ENCODE results near the gene INSRR.
A peak's percentile ranks its signal among the peaks of the same experiment; 100 is the strongest.

INSRR gene

DNA sequence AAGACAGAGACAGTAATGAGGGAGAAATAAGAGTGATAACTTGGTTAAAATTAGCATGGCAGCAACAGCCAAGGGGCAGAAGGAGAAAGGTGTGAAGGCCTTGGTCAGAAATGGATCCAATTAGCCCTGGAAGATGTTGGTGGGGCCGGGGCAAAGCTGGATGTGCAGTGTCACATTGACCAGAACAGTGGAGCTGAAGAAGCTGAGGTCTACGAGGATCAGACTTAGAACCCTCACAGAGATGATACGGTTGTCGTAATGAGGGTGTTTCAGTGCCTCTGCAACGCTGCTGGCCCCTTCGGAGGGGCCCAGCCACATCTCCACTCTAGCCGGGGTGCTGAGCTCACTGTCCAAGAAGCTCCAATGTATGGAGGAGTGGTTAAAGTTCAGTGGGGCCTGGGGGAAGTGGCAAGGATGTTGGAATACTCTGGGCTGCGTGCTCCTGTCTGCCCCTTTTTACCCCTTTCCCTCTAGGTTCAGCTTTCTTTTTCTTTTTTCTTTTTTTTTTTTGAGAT lies 56.4 kb downstream of the INSRR start:
- H3K9me3 ChIP-seq (ENCODE audit: control extremely low read depth in 1 of 5, control insufficient read depth in 4 of 5, insufficient read depth in 2 of 5, low read depth in 1 of 5, low read length in 4 of 5): no peaks in the 10 kb centered on the region
- WGBS (ENCODE audit: insufficient coverage): 96% methylated on average over 6 of the region's 8 CpGs
- H3K36me3 ChIP-seq (ENCODE audit: control insufficient read depth in 4 of 4, insufficient read depth in 4 of 4, low read length in 3 of 4): peaks cover 13 to 48% (median 29%) of the 10 kb centered on the region in 4 experiments
- H3K27ac ChIP-seq (ENCODE audit: insufficient read depth in 1 of 2, low read depth in 1 of 2, low read length in 2 of 2, poor library complexity in 1 of 2, severe bottlenecking in 2 of 2): no peak overlapping the region
- peaks cover 0 to 23% (median 13%) of the 10 kb centered on the region in 4 experiments for H3K4me1 ChIP-seq (ENCODE audit: control extremely low read depth in 1 of 4, control insufficient read depth in 4 of 4, insufficient read depth in 4 of 4, low read length in 3 of 4)
- ChIA-PET CTCF (interaction anchor here (0.6 to 21.9 kb wide), 10 partner anchors 12 to 176 kb away, joined by 3 to 282 read pairs (median 6); partner anchors contain the start of genes INSRR, NTRK1 and SH2D2A), POLR2A (no interaction called here)
- DNase-seq: no peak
- H3K4me3 ChIP-seq (ENCODE audit: control insufficient read depth in 1 of 7, extremely low read depth in 1 of 7, insufficient read depth in 4 of 7, low read depth in 2 of 7, low read length in 6 of 7): no peak overlapping the region
- no peaks in the 10 kb centered on the region for H3K27me3 ChIP-seq (replicated peaks in 2 of 5; ENCODE audit: control insufficient read depth in 4 of 5, insufficient read depth in 5 of 5, low read length in 4 of 5)

DNA sequence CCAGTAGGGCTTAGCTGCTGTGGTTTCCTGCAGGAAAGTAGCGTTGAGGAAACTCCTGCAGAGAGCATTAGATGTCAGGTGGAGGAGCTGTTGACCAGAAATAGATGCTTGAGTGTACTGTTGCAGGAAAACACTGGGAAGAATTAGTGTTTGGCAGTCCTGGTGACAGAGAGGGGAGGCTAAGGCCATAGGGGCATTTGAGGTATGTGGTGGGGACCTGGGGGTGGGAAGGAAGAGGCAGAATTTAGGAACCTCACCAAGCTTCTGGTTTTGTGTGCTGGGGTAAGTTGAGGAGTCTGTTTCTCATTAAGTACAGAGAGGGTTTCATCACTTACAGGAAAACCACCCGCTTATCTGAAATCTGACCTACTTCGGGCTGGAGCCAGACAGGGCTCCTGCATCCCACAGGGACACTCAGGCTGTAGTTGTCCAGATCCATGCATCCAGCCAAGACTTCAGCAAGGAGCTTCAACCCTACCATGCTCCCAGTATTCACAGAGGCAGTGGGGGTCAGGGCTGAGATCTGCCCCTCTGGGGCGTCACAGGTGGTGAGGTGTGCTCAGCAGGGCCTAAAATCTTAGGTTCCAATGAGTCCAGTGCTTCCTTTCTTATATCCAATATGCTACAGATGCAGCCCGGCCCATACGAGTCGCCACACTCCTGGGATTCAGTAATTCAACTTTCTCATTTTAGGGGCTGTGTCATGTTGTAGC lies 57.4 kb downstream of the INSRR start:
- WGBS (ENCODE audit: insufficient coverage): 41% methylated on average over 4 of the region's 7 CpGs
- Histone ChIP-seq H3K4me1 (ENCODE audit: control extremely low read depth in 1 of 4, control insufficient read depth in 4 of 4, insufficient read depth in 4 of 4, low read length in 3 of 4) (peaks cover 0 to 23% (median 13%) of the 10 kb centered on the region in 4 experiments), H3K27ac (ENCODE audit: insufficient read depth in 1 of 2, low read depth in 1 of 2, low read length in 2 of 2, poor library complexity in 1 of 2, severe bottlenecking in 2 of 2) (no peak overlapping the region), H3K9me3 (ENCODE audit: control extremely low read depth in 1 of 5, control insufficient read depth in 4 of 5, insufficient read depth in 2 of 5, low read depth in 1 of 5, low read length in 4 of 5) (no peaks in the 10 kb centered on the region), H3K27me3 (replicated peaks in 2 of 5; ENCODE audit: control insufficient read depth in 4 of 5, insufficient read depth in 5 of 5, low read length in 4 of 5) (no peaks in the 10 kb centered on the region), H3K4me3 (ENCODE audit: control insufficient read depth in 1 of 7, extremely low read depth in 1 of 7, insufficient read depth in 4 of 7, low read depth in 2 of 7, low read length in 6 of 7) (no peak overlapping the region), H3K36me3 (ENCODE audit: control insufficient read depth in 4 of 4, insufficient read depth in 4 of 4, low read length in 3 of 4) (peaks cover 10 to 54% (median 32%) of the 10 kb centered on the region in 4 experiments)
- CTCF ChIA-PET: interaction anchor here (0.6 to 21.9 kb wide), 11 partner anchors 11 to 99 kb away, joined by 3 to 282 read pairs (median 9); partner anchors contain the start of genes INSRR, NTRK1 and SH2D2A
- no peak for DNase-seq
- POLR2A ChIA-PET: interaction anchor here (1.0 kb wide), 1 partner anchor 13 kb away, joined by 3 read pairs; no protein-coding TSS in a partner anchor

DNA sequence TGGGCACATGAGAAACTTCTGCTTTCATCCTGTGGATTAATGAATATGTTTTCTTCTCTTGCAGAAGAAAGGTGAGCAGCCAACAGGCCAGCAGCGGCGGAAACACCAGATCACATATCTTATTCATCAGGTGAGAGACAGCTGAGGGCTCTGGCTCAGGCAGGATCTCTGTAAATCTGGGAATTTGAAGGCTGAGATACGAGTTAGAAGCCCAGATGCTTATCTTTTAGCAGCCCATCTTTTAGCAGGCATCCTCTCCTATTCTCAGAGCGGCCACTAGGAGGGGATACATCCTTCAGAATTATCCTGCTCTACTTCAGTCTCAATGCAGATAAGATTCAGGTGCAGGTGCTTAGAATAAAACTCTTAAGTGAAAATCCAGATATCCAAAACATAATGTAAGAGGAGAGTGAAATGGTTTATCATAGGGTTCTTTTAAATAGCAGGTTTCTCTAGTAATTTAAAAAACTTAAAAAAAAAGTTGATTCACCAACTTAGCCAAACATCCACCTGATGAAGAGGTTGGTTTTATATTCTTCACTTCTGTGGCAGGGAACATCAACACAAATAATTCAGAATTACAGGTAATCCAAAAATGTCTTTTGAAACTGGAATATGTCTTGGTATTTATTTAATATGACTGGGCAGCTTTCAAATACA lies 61.6 kb downstream of the INSRR start:
- no peaks in the 10 kb centered on the region for H3K9me3 ChIP-seq (ENCODE audit: control extremely low read depth in 1 of 5, control insufficient read depth in 4 of 5, insufficient read depth in 2 of 5, low read depth in 1 of 5, low read length in 4 of 5)
- H3K36me3 ChIP-seq (ENCODE audit: control insufficient read depth in 4 of 4, insufficient read depth in 4 of 4, low read length in 3 of 4): peaks cover 35 to 89% (median 64%) of the 10 kb centered on the region in 4 experiments
- H3K27ac ChIP-seq (ENCODE audit: insufficient read depth in 1 of 2, low read depth in 1 of 2, low read length in 2 of 2, poor library complexity in 1 of 2, severe bottlenecking in 2 of 2): no peak overlapping the region
- H3K4me1 ChIP-seq (ENCODE audit: control extremely low read depth in 1 of 4, control insufficient read depth in 4 of 4, insufficient read depth in 4 of 4, low read length in 3 of 4): peaks cover 0 to 7% (median 5%) of the 10 kb centered on the region in 4 experiments
- H3K27me3 ChIP-seq (replicated peaks in 2 of 5; ENCODE audit: control insufficient read depth in 4 of 5, insufficient read depth in 5 of 5, low read length in 4 of 5): no peaks in the 10 kb centered on the region
- DNase-seq: peak; percentile 68 to 77 (median 76)
- WGBS (ENCODE audit: insufficient coverage): 0% methylated on average over 1 of the region's 4 CpGs
- CTCF ChIA-PET: interaction anchor here (0.8 to 21.9 kb wide), 27 partner anchors 8 to 134 kb away, joined by 3 to 282 read pairs (median 4); partner anchors contain the start of genes INSRR, ISG20L2, METTL25B and NTRK1
- POLR2A ChIA-PET: interaction anchor here (1.1 kb wide), 1 partner anchor 101 kb away, joined by 7 read pairs; no protein-coding TSS in a partner anchor
- no peak overlapping the region for H3K4me3 ChIP-seq (ENCODE audit: control insufficient read depth in 1 of 7, extremely low read depth in 1 of 7, insufficient read depth in 4 of 7, low read depth in 2 of 7, low read length in 6 of 7)

DNA sequence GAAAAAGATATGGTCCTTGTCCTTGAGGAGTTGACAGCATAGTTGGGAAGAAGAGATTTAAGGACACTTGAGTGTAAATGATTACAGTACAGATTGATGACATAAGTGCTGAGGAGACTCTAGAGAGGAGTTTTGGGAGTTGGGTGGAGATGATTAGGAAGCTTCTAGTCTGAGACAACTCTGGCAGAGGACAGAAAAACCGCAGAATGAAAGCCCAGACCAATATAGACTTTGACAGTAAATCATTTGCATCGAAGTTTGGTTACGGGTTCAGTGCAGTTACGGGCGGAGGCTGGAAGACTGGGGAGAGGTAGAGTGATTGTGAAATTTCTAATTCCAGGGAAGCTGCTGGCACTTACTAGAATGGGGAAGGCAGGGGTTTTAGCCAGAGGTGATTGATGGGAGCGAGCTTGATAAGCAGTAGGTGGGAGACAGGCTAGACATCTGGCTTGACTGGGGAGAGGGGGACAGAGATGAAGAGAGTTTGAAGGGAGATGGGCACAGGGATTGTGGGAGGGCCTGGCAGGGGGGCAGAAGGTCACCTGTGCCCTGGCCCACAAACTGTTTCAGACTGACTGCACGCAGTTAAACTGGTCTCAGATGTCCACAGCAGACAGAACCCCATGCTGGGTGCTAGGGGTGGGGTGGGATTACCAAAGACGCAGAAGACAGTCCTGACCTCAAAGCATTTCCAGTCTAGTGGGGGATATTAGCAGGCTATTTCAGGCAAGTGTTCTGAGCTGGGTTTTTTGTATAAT lies 62.4 kb downstream of the INSRR start:
- DNase-seq: no peak
- H3K27ac ChIP-seq (ENCODE audit: insufficient read depth in 1 of 2, low read depth in 1 of 2, low read length in 2 of 2, poor library complexity in 1 of 2, severe bottlenecking in 2 of 2): no peak overlapping the region
- H3K4me1 ChIP-seq (ENCODE audit: control extremely low read depth in 1 of 4, control insufficient read depth in 4 of 4, insufficient read depth in 4 of 4, low read length in 3 of 4): peaks cover 0 to 5% (median 3%) of the 10 kb centered on the region in 4 experiments
- H3K36me3 ChIP-seq (ENCODE audit: control insufficient read depth in 4 of 4, insufficient read depth in 4 of 4, low read length in 3 of 4): peaks cover 37 to 92% (median 68%) of the 10 kb centered on the region in 4 experiments
- WGBS (ENCODE audit: insufficient coverage): 95% methylated on average over 6 of the region's 8 CpGs
- no peaks in the 10 kb centered on the region for H3K9me3 ChIP-seq (ENCODE audit: control extremely low read depth in 1 of 5, control insufficient read depth in 4 of 5, insufficient read depth in 2 of 5, low read depth in 1 of 5, low read length in 4 of 5)
- ChIA-PET CTCF (interaction anchor here (0.7 to 21.9 kb wide), 22 partner anchors 9 to 134 kb away, joined by 3 to 282 read pairs (median 4); partner anchors contain the start of genes INSRR, ISG20L2, METTL25B and NTRK1), POLR2A (no interaction called here)
- no peaks in the 10 kb centered on the region for H3K27me3 ChIP-seq (replicated peaks in 2 of 5; ENCODE audit: control insufficient read depth in 4 of 5, insufficient read depth in 5 of 5, low read length in 4 of 5)
- no peak overlapping the region for H3K4me3 ChIP-seq (ENCODE audit: control insufficient read depth in 1 of 7, extremely low read depth in 1 of 7, insufficient read depth in 4 of 7, low read depth in 2 of 7, low read length in 6 of 7)

DNA sequence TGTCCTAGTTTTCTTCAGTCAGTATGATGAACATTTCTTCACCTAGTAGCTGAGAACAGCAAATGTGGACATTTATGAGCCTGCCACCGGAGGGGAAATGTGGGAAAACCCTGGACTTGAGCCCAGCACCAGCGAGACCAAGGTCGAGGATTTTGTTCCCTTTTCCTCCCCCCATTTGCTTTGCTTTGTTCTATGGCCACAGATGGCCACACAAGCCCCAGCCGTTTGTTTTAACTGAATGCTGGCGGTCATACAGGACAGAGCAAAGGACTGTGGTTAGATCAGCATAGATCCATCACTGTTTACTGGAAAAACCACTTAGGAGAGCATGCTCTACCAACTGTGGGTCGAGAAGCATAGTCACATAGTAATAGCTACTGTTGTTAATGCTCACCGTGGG lies 63.1 kb downstream of the INSRR start:
- no peak overlapping the region for H3K4me3 ChIP-seq (ENCODE audit: control insufficient read depth in 1 of 7, extremely low read depth in 1 of 7, insufficient read depth in 4 of 7, low read depth in 2 of 7, low read length in 6 of 7)
- no peaks in the 10 kb centered on the region for H3K27me3 ChIP-seq (replicated peaks in 2 of 5; ENCODE audit: control insufficient read depth in 4 of 5, insufficient read depth in 5 of 5, low read length in 4 of 5)
- peaks cover 38 to 92% (median 71%) of the 10 kb centered on the region in 4 experiments for H3K36me3 ChIP-seq (ENCODE audit: control insufficient read depth in 4 of 4, insufficient read depth in 4 of 4, low read length in 3 of 4)
- ChIA-PET CTCF (interaction anchor here (0.7 to 21.9 kb wide), 13 partner anchors 10 to 91 kb away, joined by 3 to 282 read pairs (median 5); partner anchors contain the start of genes INSRR, ISG20L2, METTL25B and NTRK1), POLR2A (no interaction called here)
- no peaks in the 10 kb centered on the region for H3K4me1 ChIP-seq (ENCODE audit: control extremely low read depth in 1 of 4, control insufficient read depth in 4 of 4, insufficient read depth in 4 of 4, low read length in 3 of 4)
- no peak for DNase-seq
- 82% methylated on average over 5 of the region's 7 CpGs for WGBS (ENCODE audit: insufficient coverage)
- no peaks in the 10 kb centered on the region for H3K9me3 ChIP-seq (ENCODE audit: control extremely low read depth in 1 of 5, control insufficient read depth in 4 of 5, insufficient read depth in 2 of 5, low read depth in 1 of 5, low read length in 4 of 5)
- H3K27ac ChIP-seq (ENCODE audit: insufficient read depth in 1 of 2, low read depth in 1 of 2, low read length in 2 of 2, poor library complexity in 1 of 2, severe bottlenecking in 2 of 2): no peak overlapping the region

DNA sequence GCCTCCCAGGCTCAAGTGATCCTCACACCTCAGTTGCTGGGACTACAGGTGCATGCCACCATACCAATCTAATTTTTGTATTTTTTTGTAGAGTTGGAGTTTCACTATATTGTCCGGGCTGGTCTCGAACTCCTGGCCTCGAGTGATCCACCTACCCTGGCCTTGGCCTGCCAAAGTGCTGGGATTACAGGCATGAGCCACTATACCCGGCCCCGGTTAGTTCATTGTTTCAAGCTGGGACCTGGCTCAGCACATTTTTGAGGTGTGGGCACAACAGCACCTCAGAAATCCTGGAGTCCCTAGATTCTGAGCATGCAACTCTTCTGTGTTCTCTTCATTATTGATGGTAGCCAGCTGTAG lies 63.6 kb downstream of the INSRR start:
- ChIA-PET CTCF (interaction anchor here (1.0 to 21.9 kb wide), 9 partner anchors 10 to 91 kb away, joined by 3 to 282 read pairs (median 12); partner anchors contain the start of genes INSRR, ISG20L2, METTL25B and NTRK1), POLR2A (no interaction called here)
- H3K27me3 ChIP-seq (replicated peaks in 2 of 5; ENCODE audit: control insufficient read depth in 4 of 5, insufficient read depth in 5 of 5, low read length in 4 of 5): no peaks in the 10 kb centered on the region

More for the DNA sequence above, 63.6 kb downstream of the INSRR start:
- H3K27ac ChIP-seq (ENCODE audit: insufficient read depth in 1 of 2, low read depth in 1 of 2, low read length in 2 of 2, poor library complexity in 1 of 2, severe bottlenecking in 2 of 2): no peak overlapping the region
- no peak overlapping the region for H3K4me3 ChIP-seq (ENCODE audit: control insufficient read depth in 1 of 7, extremely low read depth in 1 of 7, insufficient read depth in 4 of 7, low read depth in 2 of 7, low read length in 6 of 7)
- peaks cover 38 to 89% (median 71%) of the 10 kb centered on the region in 4 experiments for H3K36me3 ChIP-seq (ENCODE audit: control insufficient read depth in 4 of 4, insufficient read depth in 4 of 4, low read length in 3 of 4)
- no peaks in the 10 kb centered on the region for H3K9me3 ChIP-seq (ENCODE audit: control extremely low read depth in 1 of 5, control insufficient read depth in 4 of 5, insufficient read depth in 2 of 5, low read depth in 1 of 5, low read length in 4 of 5)
- no peak for DNase-seq
- WGBS (ENCODE audit: insufficient coverage): 98% methylated on average over 4 of the region's 5 CpGs
- H3K4me1 ChIP-seq (ENCODE audit: control extremely low read depth in 1 of 4, control insufficient read depth in 4 of 4, insufficient read depth in 4 of 4, low read length in 3 of 4): no peaks in the 10 kb centered on the region
